ENCODE results near the gene SIPA1. TPM values are rescaled to one million over a fixed set of nuclear protein-coding genes. Genes with fewer than 3 reads are reported as not detected.

The SIPA1 gene
- total RNA-seq, 1 experiment from 2014 or later, result 105 TPM

DNA sequence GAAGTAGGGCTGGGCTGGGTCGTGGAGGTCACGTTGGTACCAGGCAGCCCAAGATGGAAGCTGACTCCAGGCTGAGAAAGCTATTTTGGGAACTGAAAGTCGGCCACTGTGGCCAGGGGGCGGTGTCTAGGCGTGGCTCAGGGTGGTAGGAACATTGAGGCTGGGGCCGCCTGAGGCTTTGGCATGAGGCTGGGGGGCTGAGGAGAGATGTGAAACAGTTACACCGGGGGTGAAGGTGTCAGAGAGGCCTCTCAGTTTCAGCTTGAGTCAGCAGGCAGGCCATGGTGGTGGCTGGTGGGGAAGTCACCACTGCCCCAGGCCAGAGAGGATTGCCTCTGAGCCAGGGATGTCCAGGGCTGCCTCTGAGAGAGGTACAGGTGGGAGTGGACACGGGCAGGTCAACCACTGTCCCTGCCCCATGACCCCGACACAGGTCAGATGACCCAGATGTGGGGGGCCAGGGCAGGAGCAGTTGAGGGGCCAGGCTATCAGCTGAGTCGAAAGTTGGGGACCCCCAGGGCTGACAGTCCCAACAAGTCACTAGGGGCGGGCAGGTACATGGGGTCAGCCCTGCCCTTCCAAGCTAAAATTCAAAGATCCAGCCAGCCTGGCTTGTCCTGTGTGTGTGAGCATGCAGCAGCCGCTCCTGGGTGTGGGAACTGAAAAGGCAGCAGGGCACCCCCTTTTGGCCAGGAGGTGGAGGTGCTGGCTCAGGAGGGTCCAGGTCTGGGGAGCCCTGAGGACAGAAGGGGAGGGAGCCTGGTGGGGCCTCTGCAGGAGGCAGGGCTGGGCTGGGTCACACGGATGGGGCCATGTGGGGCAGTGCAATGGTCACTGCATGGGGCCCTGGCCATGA lies 49.5 kb upstream of the SIPA1 start:
- ATAC-seq (peak; percentile 89), DNase-seq (ENCODE audit: low read depth, low spot score) (no peak)
- POLR2A ChIA-PET, result interaction anchor here (1.0 kb wide), 1 partner anchor 81 kb away, joined by 3 read pairs; no protein-coding TSS in a partner anchor
- no peak for TF ChIP-seq ZFX (IDR thresholded peaks at IDR 0.05)
- TF ChIP-seq, protein P1, sequence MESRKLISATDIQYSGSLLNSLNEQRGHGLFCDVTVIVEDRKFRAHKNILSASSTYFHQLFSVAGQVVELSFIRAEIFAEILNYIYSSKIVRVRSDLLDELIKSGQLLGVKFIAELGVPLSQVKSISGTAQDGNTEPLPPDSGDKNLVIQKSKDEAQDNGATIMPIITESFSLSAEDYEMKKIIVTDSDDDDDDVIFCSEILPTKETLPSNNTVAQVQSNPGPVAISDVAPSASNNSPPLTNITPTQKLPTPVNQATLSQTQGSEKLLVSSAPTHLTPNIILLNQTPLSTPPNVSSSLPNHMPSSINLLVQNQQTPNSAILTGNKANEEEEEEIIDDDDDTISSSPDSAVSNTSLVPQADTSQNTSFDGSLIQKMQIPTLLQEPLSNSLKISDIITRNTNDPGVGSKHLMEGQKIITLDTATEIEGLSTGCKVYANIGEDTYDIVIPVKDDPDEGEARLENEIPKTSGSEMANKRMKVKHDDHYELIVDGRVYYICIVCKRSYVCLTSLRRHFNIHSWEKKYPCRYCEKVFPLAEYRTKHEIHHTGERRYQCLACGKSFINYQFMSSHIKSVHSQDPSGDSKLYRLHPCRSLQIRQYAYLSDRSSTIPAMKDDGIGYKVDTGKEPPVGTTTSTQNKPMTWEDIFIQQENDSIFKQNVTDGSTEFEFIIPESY (IDR thresholded peaks at IDR 0.05; ENCODE audit: extremely low read depth, insufficient replicate concordance, low read length), result no peak
- no peak for TF ChIP-seq POLR2AphosphoS5 (IDR thresholded peaks at IDR 0.05; ENCODE audit: low read depth, low read length)
- TF ChIP-seq RAD21 (IDR thresholded peaks at IDR 0.05; ENCODE audit: low read depth), result peak; percentile 68
- TF ChIP-seq CTCF (IDR thresholded peaks at IDR 0.05 in 2 of 3, conservative IDR thresholded peaks at IDR 0.05 in 1 of 3; ENCODE audit: borderline replicate concordance in 1 of 3, insufficient read depth in 1 of 3, low read depth in 2 of 3, low read length in 2 of 3), result peak; percentile 58 to 77 (median 72); a peak in 5 of 6 replicates
- intact Hi-C loops (cut with micrococcal nuclease), result no loop called here
- Histone ChIP-seq H2AFZ (ENCODE audit: low read depth, low read length, poor library complexity, severe bottlenecking) (no peak overlapping the region), H3K27ac (ENCODE audit: low read depth, low read length) (peak overlapping the region; percentile 59), H3K4me2 (ENCODE audit: low read length) (peak overlapping the region; percentile 42), H3K9me3 (ENCODE audit: control insufficient read depth in 1 of 2, insufficient read depth in 1 of 2, low read depth in 1 of 2, low read length in 2 of 2) (no peaks in the 10 kb centered on the region), H3K9ac (ENCODE audit: low read length) (peak overlapping the region; percentile 30), H4K20me1 (ENCODE audit: insufficient read depth) (no peaks in the 10 kb centered on the region), H3K4me1 (ENCODE audit: control insufficient read depth in 1 of 2, insufficient read depth in 2 of 2, low read length in 2 of 2) (peaks cover 14 to 25% of the 10 kb centered on the region in 2 experiments), H3K79me2 (ENCODE audit: insufficient read depth, low read length) (no peaks in the 10 kb centered on the region), H3K4me3 (replicated peaks in 1 of 2; ENCODE audit: low read depth in 1 of 2, low read length in 2 of 2) (no peak overlapping the region), H3K27me3 (ENCODE audit: insufficient read depth, low read length) (no peaks in the 10 kb centered on the region), H3K36me3 (ENCODE audit: control insufficient read depth in 1 of 2, insufficient read depth in 2 of 2, low read length in 2 of 2) (no peaks in the 10 kb centered on the region; a peak in 1 of 4 replicates), H3K9me2 (ENCODE audit: insufficient read depth) (no peaks in the 10 kb centered on the region)
- BruUV-seq (replicated peaks), result no TSS peak
- RAD21 ChIA-PET (ENCODE audit: low non-redundant PET in 1 of 2, low total read pairs in 2 of 2, uncharacterized antibody in 2 of 2, unreplicated experiment in 2 of 2), result interaction anchor here in 1 of 2 experiments (1.1 kb wide), 1 partner anchor 11 kb away, joined by 4 read pairs; no protein-coding TSS in a partner anchor
- CTCF ChIA-PET, result interaction anchor here (0.9 to 1.3 kb wide), 4 partner anchors 11 to 78 kb away, joined by 3 to 5 read pairs (median 4); no protein-coding TSS in a partner anchor

Measured in HCT116 (cell line).